Right lobe of liver (tissue), 4 donors: ENCODE measurements around the gene NVL.

ENCODE experiments used
- CTCF ChIP-seq, 4 donors: fragments of 200-600 bp in 3 of 4; fragments of 450-650 bp in 1 of 4; IDR thresholded peaks; one replicate each; pipeline versions ENCODE4 v1.5.1 to v1.8.0; 2016 to 2022; ENCODE audit warnings: antibody characterized with exemption in 4 of 4, mild to moderate bottlenecking in 2 of 4
- POLR2A ChIP-seq: fragments of 450-650 bp; IDR thresholded peaks from one replicate; pipeline ENCODE4 v1.6.1; 2017; ENCODE audit warnings: antibody characterized with exemption, mild to moderate bottlenecking
- donor health status: DM: no; HTN: no; CAD: no.
- donor health status: DM: no; HTN: no; CAD: no.
- donor health status: DM: no; HTN: yes; CAD: no.

- TF ChIP-seq POLR2A (no peak), CTCF (IDR thresholded peaks at IDR 0.05) (no peak)
Observed at GRCh38 chr1:224331824-224332223, 1.9 kb upstream of the NVL start.
